Islet precursor cell (in vitro differentiated cells): Measurements from ENCODE around the gene TFAP2A.
A peak's percentile ranks its signal among the peaks of the same experiment; 100 is the strongest.

Experiments used
- DNase-seq: peaks from one replicate; pipeline ENCODE4 v3.0.0-alpha.2; 2018

The TFAP2A gene

GRCh38 chr6:10414756-10415616 lies at the start of gene TFAP2A:
TSS of gene TFAP2A (minus strand) at chr6:10415074. CDS start at chr6:10414991, 83 bp downstream.
- peak; percentile 83 for DNase-seq

GRCh38 chr6:10463491-10464481 lies 48.9 kb upstream of the TFAP2A start:
- no peak for DNase-seq

GRCh38 chr6:10463040-10463439 lies 48.2 kb upstream of the TFAP2A start:
- no peak for DNase-seq

- DNase-seq, result no peak
Observed at GRCh38 chr6:10461850-10462249, 47.0 kb upstream of the TFAP2A start.

GRCh38 chr6:10460096-10460495 lies 45.2 kb upstream of the TFAP2A start:
- DNase-seq, result no peak

- DNase-seq, result no peak
Observed at GRCh38 chr6:10458287-10458686, 43.4 kb upstream of the TFAP2A start.

GRCh38 chr6:10453596-10453995 lies 38.7 kb upstream of the TFAP2A start:
- peak; percentile 18 for DNase-seq

- DNase-seq, result peak; percentile 82
Observed at GRCh38 chr6:10451828-10452509, 37.1 kb upstream of the TFAP2A start.

GRCh38 chr6:10451394-10451793 lies 36.5 kb upstream of the TFAP2A start:
- no peak for DNase-seq

GRCh38 chr6:10449751-10450150 lies 34.9 kb upstream of the TFAP2A start:
- DNase-seq, result no peak

- DNase-seq, result no peak
Observed at GRCh38 chr6:10448096-10448495, 33.2 kb upstream of the TFAP2A start.

GRCh38 chr6:10446548-10446947 lies 31.7 kb upstream of the TFAP2A start:
- DNase-seq, result no peak

- DNase-seq, result no peak
Observed at GRCh38 chr6:10441655-10442009, 26.8 kb upstream of the TFAP2A start.

GRCh38 chr6:10441004-10441654 lies 26.3 kb upstream of the TFAP2A start:
- peak; percentile 88 for DNase-seq

GRCh38 chr6:10437891-10438290 lies 23.0 kb upstream of the TFAP2A start:
- no peak for DNase-seq

GRCh38 chr6:10434235-10434634 lies 19.4 kb upstream of the TFAP2A start:
- DNase-seq, result peak; percentile 63

- DNase-seq, result no peak
Observed at GRCh38 chr6:10433322-10433721, 18.4 kb upstream of the TFAP2A start.

- peak; percentile 92 for DNase-seq
Observed at GRCh38 chr6:10431423-10432164, 16.7 kb upstream of the TFAP2A start.

- DNase-seq, result peak; percentile 64
Observed at GRCh38 chr6:10429638-10430427, 15.0 kb upstream of the TFAP2A start.

GRCh38 chr6:10426781-10427279 lies 12.0 kb upstream of the TFAP2A start:
- DNase-seq, result no peak
